Esophagus (tissue), 2 donors: ENCODE measurements around the gene POLR1C. TPM values are rescaled to one million over a fixed set of nuclear protein-coding genes. Genes with fewer than 3 reads are reported as not detected.

Source experiments
- H3K27ac ChIP-seq, 2 donors: one replicate each; pipeline ENCODE4 v1.5.1; 2013; ENCODE audit warnings: low read depth in 2 of 2, mild to moderate bottlenecking in 2 of 2, inconsistent platforms in 1 of 2, low read length in 1 of 2, moderate library complexity in 1 of 2
- H3K27me3 ChIP-seq, 2 donors: one replicate each; pipeline ENCODE4 v1.6.1; 2013; ENCODE audit warnings: low read length in 2 of 2, control low read depth in 1 of 2, mild to moderate bottlenecking in 1 of 2; ENCODE audit not compliant: insufficient read depth in 2 of 2, control insufficient read depth in 1 of 2
- H3K36me3 ChIP-seq, 2 donors: one replicate each; pipeline ENCODE4 v1.6.1; 2013; ENCODE audit warnings: low read length in 1 of 2; ENCODE audit not compliant: control insufficient read depth in 2 of 2, insufficient read depth in 2 of 2
- H3K4me1 ChIP-seq, 2 donors: one replicate each; pipeline ENCODE4 v1.6.1; 2013; ENCODE audit warnings: low read length in 1 of 2; ENCODE audit not compliant: control insufficient read depth in 2 of 2, insufficient read depth in 2 of 2
- H3K4me3 ChIP-seq, 2 donors: one replicate each; pipeline ENCODE4 v1.5.1; 2013; ENCODE audit warnings: low read length in 2 of 2, mild to moderate bottlenecking in 2 of 2, low read depth in 1 of 2, moderate library complexity in 1 of 2
- H3K9me3 ChIP-seq, 2 donors: one replicate each; pipeline ENCODE4 v1.6.1; 2013; ENCODE audit warnings: mild to moderate bottlenecking in 2 of 2, low read depth in 1 of 2, low read length in 1 of 2, moderate library complexity in 1 of 2; ENCODE audit not compliant: control insufficient read depth in 2 of 2, insufficient read depth in 1 of 2
- WGBS, 2 donors: extraction: QIAGEN DNeasy Blood & Tissue Kit; methylation state at CpG; one replicate each; pipeline ENCODE4 v1.1.7; 2013; 5-methylcytosine and 5-hydroxymethylcytosine counted together
- polyA plus RNA-seq, 2 donors: library from polyadenylated mRNA; stranded (reverse); fragments of 200-250 nt; gene quantifications; one replicate each; pipeline ENCODE4 v1.2.3, GENCODE V29; 2013
- donor health status: healthy with polysubstance abuse.
- donor health status: Bipolar disorder and iron deficiency.

POLR1C gene
- polyA plus RNA-seq, 2 donors, result 21.5 to 38.9 TPM

GRCh38 chr6:43491750-43492661 lies 24.9 kb upstream of the POLR1C start:
- Histone ChIP-seq H3K4me3 (no peak overlapping the region), H3K36me3 (peaks cover 0 to 2% of the 10 kb centered on the region in 2 donors), H3K9me3 (no peaks in the 10 kb centered on the region), H3K27ac (peak overlapping the region in 1 of 2 donors; percentile 54), H3K27me3 (no peaks in the 10 kb centered on the region), H3K4me1 (peaks cover 8 to 30% of the 10 kb centered on the region in 2 donors)
- 20 to 29% methylated on average over 10 of the region's 10 CpGs for WGBS, 2 donors

- H3K4me3 ChIP-seq, result no peak overlapping the region
- H3K27ac ChIP-seq, result peak overlapping the region in 1 of 2 donors; percentile 54
- H3K9me3 ChIP-seq, result no peaks in the 10 kb centered on the region
- H3K4me1 ChIP-seq, result peaks cover 8 to 30% of the 10 kb centered on the region in 2 donors
- H3K36me3 ChIP-seq, result peaks cover 0 to 2% of the 10 kb centered on the region in 2 donors
- no peaks in the 10 kb centered on the region for H3K27me3 ChIP-seq
- 52 to 53% methylated on average over 3 of the region's 3 CpGs for WGBS, 2 donors
Observed at GRCh38 chr6:43492673-43493072, 24.2 kb upstream of the POLR1C start.

- Histone ChIP-seq H3K36me3 (peaks cover 0 to 5% of the 10 kb centered on the region in 2 donors), H3K4me3 (no peak overlapping the region), H3K27me3 (no peaks in the 10 kb centered on the region), H3K4me1 (peaks cover 8 to 30% of the 10 kb centered on the region in 2 donors), H3K27ac (no peak overlapping the region), H3K9me3 (no peaks in the 10 kb centered on the region)
- WGBS, 2 donors, result 58 to 74% methylated on average over 2 of the region's 2 CpGs
Observed at GRCh38 chr6:43493230-43493629, 23.7 kb upstream of the POLR1C start.

GRCh38 chr6:43493833-43494232 lies 23.1 kb upstream of the POLR1C start:
- peaks cover 8 to 31% of the 10 kb centered on the region in 2 donors for H3K4me1 ChIP-seq
- H3K4me3 ChIP-seq, result no peak overlapping the region
- H3K36me3 ChIP-seq, result peaks cover 0 to 9% of the 10 kb centered on the region in 2 donors
- H3K9me3 ChIP-seq, result no peaks in the 10 kb centered on the region
- 62 to 66% methylated on average over 7 of the region's 7 CpGs for WGBS, 2 donors
- no peaks in the 10 kb centered on the region for H3K27me3 ChIP-seq
- no peak overlapping the region for H3K27ac ChIP-seq

GRCh38 chr6:43494321-43494720 lies 22.6 kb upstream of the POLR1C start:
- Histone ChIP-seq H3K27me3 (no peaks in the 10 kb centered on the region), H3K27ac (no peak overlapping the region), H3K4me3 (no peak overlapping the region), H3K4me1 (peaks cover 8 to 33% of the 10 kb centered on the region in 2 donors), H3K9me3 (no peaks in the 10 kb centered on the region), H3K36me3 (peaks cover 4 to 14% of the 10 kb centered on the region in 2 donors)
- 77 to 88% methylated on average over 6 of the region's 6 CpGs for WGBS, 2 donors

GRCh38 chr6:43494766-43495165 lies 22.1 kb upstream of the POLR1C start:
- WGBS, 2 donors, result 87 to 92% methylated on average over 4 of the region's 4 CpGs

GRCh38 chr6:43495409-43495941 lies 21.4 kb upstream of the POLR1C start:
- peaks cover 8 to 33% of the 10 kb centered on the region in 2 donors for H3K4me1 ChIP-seq
- 42 to 57% methylated on average over 4 of the region's 4 CpGs for WGBS, 2 donors
- H3K9me3 ChIP-seq, result no peaks in the 10 kb centered on the region
- no peaks in the 10 kb centered on the region for H3K27me3 ChIP-seq
- no peak overlapping the region for H3K4me3 ChIP-seq
- H3K36me3 ChIP-seq, result peaks cover 8 to 23% of the 10 kb centered on the region in 2 donors
- H3K27ac ChIP-seq, result peak overlapping the region; percentile 56 to 70

More at GRCh38 chr6:43494766-43495165, 22.1 kb upstream of the POLR1C start:
- Histone ChIP-seq H3K4me1 (peaks cover 8 to 33% of the 10 kb centered on the region in 2 donors), H3K27ac (peak overlapping the region in 1 of 2 donors; percentile 70), H3K27me3 (no peaks in the 10 kb centered on the region), H3K9me3 (no peaks in the 10 kb centered on the region), H3K4me3 (no peak overlapping the region), H3K36me3 (peaks cover 7 to 18% of the 10 kb centered on the region in 2 donors)

- no peaks in the 10 kb centered on the region for H3K9me3 ChIP-seq
- H3K4me3 ChIP-seq, result no peak overlapping the region
Observed at GRCh38 chr6:43496370-43497128, 20.3 kb upstream of the POLR1C start.

GRCh38 chr6:43497129-43497396 lies 19.8 kb upstream of the POLR1C start:
- H3K4me3 ChIP-seq, result no peak overlapping the region
- no peaks in the 10 kb centered on the region for H3K9me3 ChIP-seq
- H3K36me3 ChIP-seq, result peaks cover 12 to 33% of the 10 kb centered on the region in 2 donors
- H3K27ac ChIP-seq, result peak overlapping the region in 1 of 2 donors; percentile 29
- no peaks in the 10 kb centered on the region for H3K27me3 ChIP-seq
- peaks cover 8 to 29% of the 10 kb centered on the region in 2 donors for H3K4me1 ChIP-seq
- 71 to 82% methylated on average over 6 of the region's 6 CpGs for WGBS, 2 donors

More at GRCh38 chr6:43496370-43497128, 20.3 kb upstream of the POLR1C start:
- 32 to 48% methylated on average over 18 of the region's 18 CpGs for WGBS, 2 donors
- Histone ChIP-seq H3K4me1 (peaks cover 8 to 33% of the 10 kb centered on the region in 2 donors), H3K27me3 (no peaks in the 10 kb centered on the region), H3K27ac (peak overlapping the region; percentile 29 to 56), H3K36me3 (peaks cover 12 to 33% of the 10 kb centered on the region in 2 donors)
